Astrocyte (in vitro differentiated cells and primary cell): ENCODE measurements around the gene TLE2.

Experiments
- CTCF ChIP-seq: IDR thresholded peaks from 2 replicates; pipeline ENCODE4 v1.5.1; 2011; ENCODE audit warnings: low read depth, mild to moderate bottlenecking, inconsistent platforms, low read length, moderate library complexity; ENCODE audit not compliant: insufficient read depth
- EZH2 ChIP-seq: IDR thresholded peaks from 2 replicates; pipeline ENCODE4 v1.6.1; 2012; ENCODE audit warnings: mild to moderate bottlenecking, low read length, inconsistent platforms; ENCODE audit not compliant: insufficient read depth

- TF ChIP-seq CTCF (no peak), EZH2 (no peak)
Measured at GRCh38 chr19:2994588-2995131, 34.4 kb downstream of the TLE2 start.
